HL-60 (cell line): ENCODE measurements around the gene HNF1B.

Experiments
- CTCF ChIP-seq: IDR thresholded peaks from one replicate; pipeline ENCODE4 v1.5.1; 2011; ENCODE audit warnings: low read length, control low read depth, inconsistent platforms; ENCODE audit not compliant: insufficient read depth
- GABPA ChIP-seq: IDR thresholded peaks from 2 replicates; pipeline ENCODE4 v1.6.1; 2012; ENCODE audit warnings: low read depth
- POLR2AphosphoS5 ChIP-seq: IDR thresholded peaks from 2 replicates; pipeline ENCODE4 v1.6.1; 2012; ENCODE audit warnings: low read depth
- REST ChIP-seq: IDR thresholded peaks from 2 replicates; pipeline ENCODE4 v1.6.1; 2012; ENCODE audit warnings: low read depth; ENCODE audit not compliant: insufficient replicate concordance

- TF ChIP-seq CTCF (no peak), POLR2AphosphoS5 (no peak), REST (no peak), GABPA (no peak)
Measured at GRCh38 chr17:37756051-37756450, 11.2 kb upstream of the HNF1B start.
